ENCODE results near the gene CHSY1. TPM values are rescaled to one million over a fixed set of nuclear protein-coding genes. Genes with fewer than 3 reads are reported as not detected.

CHSY1 gene
- total and polyA plus RNA-seq, 2 of the 4 experiments (the other 2 are of a cell fraction): 40.9 to 53.2 TPM

GRCh38 chr15:101262551-101262950, 10.7 kb upstream of the CHSY1 start:
- H2BK20ac ChIP-seq (ENCODE audit: low read depth, low read length): no peak overlapping the region
- no peaks in the 10 kb centered on the region for H3K27me3 ChIP-seq (ENCODE audit: control insufficient read depth, insufficient read depth, low read length)
- H3K56ac ChIP-seq (ENCODE audit: extremely low read depth, insufficient read depth, low read length): no peak overlapping the region
- H3K14ac ChIP-seq (replicated peaks; ENCODE audit: low read depth, low read length): no peak overlapping the region
- ChIA-PET POLR2A (ENCODE audit: unreplicated experiment) (no interaction called here), CTCF (no interaction called here)
- peaks cover 4% of the 10 kb centered on the region; the same call in 1 of the 2 replicates for H4K20me1 ChIP-seq (ENCODE audit: insufficient read depth, low read length)
- H3K4ac ChIP-seq (ENCODE audit: low read depth, low read length): no peak overlapping the region
- no peak for ATAC-seq (ENCODE audit: low read depth)
- H3K9ac ChIP-seq (ENCODE audit: low read depth, low read length): no peak overlapping the region
- H3K4me1 ChIP-seq (ENCODE audit: control insufficient read depth, insufficient read depth, low read length): peaks cover 8% of the 10 kb centered on the region
- peaks cover 14% of the 10 kb centered on the region for H3K9me1 ChIP-seq (ENCODE audit: insufficient read depth, low read length)
- H3K9me3 ChIP-seq (ENCODE audit: control insufficient read depth, insufficient read depth, low read length): no peaks in the 10 kb centered on the region
- BruUV-seq (replicated peaks): no TSS peak
- no peak overlapping the region for H3K18ac ChIP-seq (ENCODE audit: low read depth, low read length)
- H2BK5ac ChIP-seq (ENCODE audit: low read depth, low read length, poor library complexity, severe bottlenecking): no peak overlapping the region
- no peak for TF ChIP-seq MAZ (IDR thresholded peaks at IDR 0.05; ENCODE audit: borderline replicate concordance, low read depth, low read length)
- TF ChIP-seq BHLHE40 (IDR thresholded peaks at IDR 0.05; ENCODE audit: low read depth, low read length): no peak
- no peak for TF ChIP-seq CHD1 (IDR thresholded peaks at IDR 0.05; ENCODE audit: low read depth, low read length)
- TF ChIP-seq FOS (IDR thresholded peaks at IDR 0.05; ENCODE audit: low read depth, low read length): no peak
- no peak for TF ChIP-seq RFX5 (IDR thresholded peaks at IDR 0.05; ENCODE audit: low read depth, low read length)
- TF ChIP-seq SMC3 (IDR thresholded peaks at IDR 0.05; ENCODE audit: low read depth, low read length): no peak
- TF ChIP-seq, protein P1, sequence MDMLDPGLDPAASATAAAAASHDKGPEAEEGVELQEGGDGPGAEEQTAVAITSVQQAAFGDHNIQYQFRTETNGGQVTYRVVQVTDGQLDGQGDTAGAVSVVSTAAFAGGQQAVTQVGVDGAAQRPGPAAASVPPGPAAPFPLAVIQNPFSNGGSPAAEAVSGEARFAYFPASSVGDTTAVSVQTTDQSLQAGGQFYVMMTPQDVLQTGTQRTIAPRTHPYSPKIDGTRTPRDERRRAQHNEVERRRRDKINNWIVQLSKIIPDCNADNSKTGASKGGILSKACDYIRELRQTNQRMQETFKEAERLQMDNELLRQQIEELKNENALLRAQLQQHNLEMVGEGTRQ (IDR thresholded peaks at IDR 0.05; ENCODE audit: low read depth, low read length): no peak
- no peak for TF ChIP-seq MXI1 (IDR thresholded peaks at IDR 0.05; ENCODE audit: borderline replicate concordance, low read depth, low read length)
- TF ChIP-seq MAFK (IDR thresholded peaks at IDR 0.05; ENCODE audit: low read depth, low read length): no peak
- TF ChIP-seq CTCF (conservative IDR thresholded peaks at IDR 0.05; ENCODE audit: low read depth, low read length): no peak
- no peak for TF ChIP-seq RCOR1 (IDR thresholded peaks at IDR 0.05; ENCODE audit: insufficient replicate concordance, low read length)
- TF ChIP-seq NFE2L2 (IDR thresholded peaks at IDR 0.05; ENCODE audit: low read depth, low read length): no peak
- no peak for TF ChIP-seq ELK1 (IDR thresholded peaks at IDR 0.05; ENCODE audit: borderline replicate concordance, low read depth, low read length)
- TF ChIP-seq POLR2A (IDR thresholded peaks at IDR 0.05; ENCODE audit: low read depth, low read length): no peak
- no peak for TF ChIP-seq CEBPB (IDR thresholded peaks at IDR 0.05; ENCODE audit: low read depth, low read length)
- TF ChIP-seq RAD21 (IDR thresholded peaks at IDR 0.05; ENCODE audit: low read length): no peak
- H2BK120ac ChIP-seq (ENCODE audit: low read depth, low read length): no peak overlapping the region
- no peak overlapping the region for H3K4me2 ChIP-seq (ENCODE audit: low read depth, low read length)
- H4K91ac ChIP-seq (ENCODE audit: insufficient read depth, low read depth, low read length): no peak overlapping the region
- intact Hi-C loops (cut with micrococcal nuclease): no loop called here
- no peaks in the 10 kb centered on the region for H3K36me3 ChIP-seq (ENCODE audit: control insufficient read depth, insufficient read depth, low read length)
- WGBS, 2 experiments (ENCODE audit: extremely low coverage in 2 of 2, insufficient read length in 1 of 2): no CpG with 5 or more reads among the region's 4 CpGs
- H3K4me3 ChIP-seq (ENCODE audit: insufficient read depth, low read depth, low read length): no peak overlapping the region
- dilution Hi-C loops (cut with HindIII; ENCODE audit: low sequenced_read_pairs, unreplicated experiment): no loop called here
- in situ Hi-C loops (cut with MboI; ENCODE audit: low sequenced_read_pairs): loop anchor here (10.0 to 25.0 kb wide), 3 partner anchors 350 to 628 kb away; partner anchors contain the start of gene LRRK1
- no peak overlapping the region for H2BK15ac ChIP-seq (ENCODE audit: low read depth, low read length)
- no peak overlapping the region for H2AFZ ChIP-seq (replicated peaks; ENCODE audit: low read length, poor library complexity)
- no peak overlapping the region for H4K8ac ChIP-seq (ENCODE audit: low read depth in 2 of 2, low read length in 2 of 2)
- H3K23ac ChIP-seq (ENCODE audit: low read depth, low read length): no peak overlapping the region
- no peak overlapping the region for H2AK9ac ChIP-seq (replicated peaks; ENCODE audit: low read depth, low read length, poor library complexity)
- no peak overlapping the region for H3K27ac ChIP-seq (ENCODE audit: insufficient read depth, low read length)
- H2AK5ac ChIP-seq (ENCODE audit: low read depth, low read length): no peak overlapping the region
- no peak for DNase-seq
- H3K79me1 ChIP-seq (ENCODE audit: low read depth in 1 of 2, low read length in 2 of 2): no peaks in the 10 kb centered on the region
- H4K5ac ChIP-seq (ENCODE audit: low read depth, low read length): no peak overlapping the region
